ENCODE results near the gene AK4. TPM values are rescaled to one million over a fixed set of nuclear protein-coding genes. Genes with fewer than 3 reads are reported as not detected.
"Not testable (repeated sequence)": the region's sequence is repeated elsewhere in the genome, so short reads cannot be mapped to it uniquely, and the experiment has no call there.

Gene AK4
- total and polyA plus RNA-seq, 7 donors, result 9.7 to 74.1 (median 37.8) TPM

DNA sequence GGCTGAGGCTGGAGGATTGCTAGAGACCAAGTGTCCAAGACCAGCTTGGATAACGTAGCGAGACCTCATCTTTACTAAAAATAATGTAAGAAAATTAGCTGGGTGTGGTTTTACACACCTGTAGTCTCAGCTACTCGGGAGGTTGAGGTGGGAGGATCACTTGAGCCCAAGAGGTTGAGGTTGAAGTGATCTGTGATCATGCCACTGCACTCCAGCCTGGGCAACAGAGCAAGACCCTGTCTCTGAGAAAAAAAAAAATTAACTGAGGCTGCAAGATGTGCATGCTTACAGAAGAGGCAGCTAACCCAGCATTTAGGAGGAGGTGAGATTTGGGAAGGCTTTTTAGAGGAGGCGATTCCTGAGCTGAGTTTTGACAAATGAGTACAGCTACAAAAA lies 9.5 kb downstream of the AK4 start:
- H3K27me3 ChIP-seq, result no peaks in the 10 kb centered on the region
- TF ChIP-seq POLR2A (IDR thresholded peaks at IDR 0.05) (no peak), POLR2AphosphoS5 (IDR thresholded peaks at IDR 0.05) (no peak), EP300 (IDR thresholded peaks at IDR 0.05) (no peak)
- TF ChIP-seq, protein P1, sequence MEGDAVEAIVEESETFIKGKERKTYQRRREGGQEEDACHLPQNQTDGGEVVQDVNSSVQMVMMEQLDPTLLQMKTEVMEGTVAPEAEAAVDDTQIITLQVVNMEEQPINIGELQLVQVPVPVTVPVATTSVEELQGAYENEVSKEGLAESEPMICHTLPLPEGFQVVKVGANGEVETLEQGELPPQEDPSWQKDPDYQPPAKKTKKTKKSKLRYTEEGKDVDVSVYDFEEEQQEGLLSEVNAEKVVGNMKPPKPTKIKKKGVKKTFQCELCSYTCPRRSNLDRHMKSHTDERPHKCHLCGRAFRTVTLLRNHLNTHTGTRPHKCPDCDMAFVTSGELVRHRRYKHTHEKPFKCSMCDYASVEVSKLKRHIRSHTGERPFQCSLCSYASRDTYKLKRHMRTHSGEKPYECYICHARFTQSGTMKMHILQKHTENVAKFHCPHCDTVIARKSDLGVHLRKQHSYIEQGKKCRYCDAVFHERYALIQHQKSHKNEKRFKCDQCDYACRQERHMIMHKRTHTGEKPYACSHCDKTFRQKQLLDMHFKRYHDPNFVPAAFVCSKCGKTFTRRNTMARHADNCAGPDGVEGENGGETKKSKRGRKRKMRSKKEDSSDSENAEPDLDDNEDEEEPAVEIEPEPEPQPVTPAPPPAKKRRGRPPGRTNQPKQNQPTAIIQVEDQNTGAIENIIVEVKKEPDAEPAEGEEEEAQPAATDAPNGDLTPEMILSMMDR (IDR thresholded peaks at IDR 0.05), result no peak
- no peak overlapping the region for H3K4me3 ChIP-seq
- whole genome bisulfite sequencing, 2 donors, result 55 to 76% methylated on average over 4 of the region's 4 CpGs
- no peaks in the 10 kb centered on the region for H3K36me3 ChIP-seq
- H3K27ac ChIP-seq, result no peak overlapping the region
- no peaks in the 10 kb centered on the region for H3K9me3 ChIP-seq
- H3K4me1 ChIP-seq, result peaks cover 0 to 29% (median 21%) of the 10 kb centered on the region in 4 donors
- intact Hi-C loops (cut with DNase I), result no loop called here
- DNase-seq, result no peak

DNA sequence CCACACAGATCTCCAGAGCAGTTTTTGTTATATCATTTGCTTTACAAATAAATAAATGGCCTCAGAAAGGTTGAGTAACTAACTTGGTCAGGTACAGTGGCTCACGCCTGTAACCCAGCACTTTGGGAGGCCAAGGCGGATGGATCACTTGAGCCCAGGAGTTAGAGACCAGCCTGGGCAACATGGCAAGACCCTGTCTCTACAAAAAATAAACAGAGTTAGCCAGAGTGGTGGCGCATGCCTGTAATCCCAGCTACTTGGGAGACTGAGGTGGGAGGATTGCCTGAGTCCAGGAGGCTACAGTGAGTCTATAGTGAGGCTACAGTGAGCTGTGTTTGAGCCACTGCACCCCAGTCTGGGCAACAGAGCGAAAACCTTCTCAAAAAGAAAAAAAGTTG lies 11.3 kb downstream of the AK4 start:
- H3K4me1 ChIP-seq, result peaks cover 0 to 31% (median 22%) of the 10 kb centered on the region in 4 donors
- DNase-seq; H3K36me3 ChIP-seq; H3K27me3 ChIP-seq; H3K4me3 ChIP-seq; intact Hi-C loops (cut with DNase I); H3K9me3 ChIP-seq; H3K27ac ChIP-seq: not testable (repeated sequence)
- 84 to 95% methylated on average over 4 of the region's 4 CpGs for WGBS, 2 donors

DNA sequence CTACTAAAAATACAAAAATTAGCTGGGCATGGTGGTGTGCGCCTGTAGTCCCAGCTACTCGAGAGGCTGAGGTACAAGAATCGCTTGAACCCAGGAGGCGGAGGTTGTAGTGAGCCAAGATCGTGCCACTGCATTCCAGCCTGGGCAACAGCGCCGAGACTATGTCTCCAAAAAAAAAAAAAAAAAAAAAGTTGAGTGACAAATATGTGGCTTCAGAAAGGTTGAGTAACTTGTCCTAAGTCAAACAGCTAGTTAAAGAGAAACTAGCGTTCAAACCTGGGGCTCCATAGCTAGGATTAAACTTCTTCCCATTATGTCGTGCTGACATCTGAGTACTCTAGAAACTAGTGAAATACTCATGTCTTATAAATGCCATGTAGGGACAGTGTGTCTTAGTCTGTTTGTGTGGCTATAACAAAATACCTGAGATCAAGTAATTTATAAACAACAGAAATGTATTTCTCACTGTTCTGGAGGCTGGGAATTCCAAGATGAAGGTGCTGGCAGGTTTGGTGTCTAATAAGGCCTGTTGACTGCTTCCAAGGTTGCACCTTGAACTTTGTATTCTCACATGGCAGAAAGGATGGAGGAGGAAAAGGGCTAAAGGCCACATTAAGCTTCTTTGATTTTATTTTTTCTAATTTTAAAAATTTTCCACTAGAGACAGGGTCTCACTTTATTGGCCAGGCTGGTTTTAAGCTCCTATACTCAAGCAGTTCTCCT lies 12.0 kb downstream of the AK4 start:
- H3K36me3 ChIP-seq, result no peaks in the 10 kb centered on the region
- no peak overlapping the region for H3K4me3 ChIP-seq
- no peak for TF ChIP-seq POLR2A (IDR thresholded peaks at IDR 0.05)
- TF ChIP-seq, protein P1 (IDR thresholded peaks at IDR 0.05), result no peak
- TF ChIP-seq POLR2AphosphoS5 (IDR thresholded peaks at IDR 0.05), result no peak
- no peak for TF ChIP-seq EP300 (IDR thresholded peaks at IDR 0.05)
- no peaks in the 10 kb centered on the region for H3K27me3 ChIP-seq
- intact Hi-C loops (cut with DNase I), result no loop called here
- WGBS, 2 donors, result 95 to 96% methylated on average over 9 of the region's 9 CpGs
- no peak for DNase-seq
- H3K4me1 ChIP-seq, result peaks cover 0 to 37% (median 25%) of the 10 kb centered on the region in 4 donors
- no peak overlapping the region for H3K27ac ChIP-seq
- no peaks in the 10 kb centered on the region for H3K9me3 ChIP-seq

DNA sequence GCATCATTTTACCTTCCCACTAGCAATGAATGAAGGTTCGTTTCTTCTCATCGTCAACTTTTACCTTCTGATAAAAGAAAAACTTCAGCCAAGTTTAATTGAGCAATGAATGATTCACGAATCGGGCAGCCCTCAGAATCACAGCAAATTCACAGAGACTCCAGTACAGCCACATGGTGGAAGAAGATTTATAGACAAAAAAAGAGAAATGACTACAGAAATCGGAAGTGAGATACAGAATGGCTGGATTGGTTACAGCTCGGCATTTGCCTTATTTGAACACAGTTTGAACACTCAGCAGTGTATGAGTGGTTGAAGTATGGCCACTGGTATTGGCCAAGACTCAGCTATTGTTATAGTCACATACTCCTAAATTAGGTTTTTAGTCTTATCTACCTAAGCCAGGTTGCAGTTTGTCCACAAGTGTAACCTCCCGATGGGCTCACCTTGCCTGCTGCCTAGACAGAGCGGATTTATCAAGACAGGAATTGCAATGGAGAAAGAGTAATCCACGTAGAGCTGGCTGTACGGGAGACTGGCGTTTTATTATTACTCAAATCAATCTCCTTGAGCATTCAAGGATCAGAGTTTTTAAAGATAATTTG lies 15.3 kb downstream of the AK4 start:
- H3K27me3 ChIP-seq, result no peaks in the 10 kb centered on the region
- peaks cover 0 to 43% (median 30%) of the 10 kb centered on the region in 4 donors for H3K4me1 ChIP-seq
- no peak overlapping the region for H3K27ac ChIP-seq
- no peaks in the 10 kb centered on the region for H3K9me3 ChIP-seq
- no peak overlapping the region for H3K4me3 ChIP-seq
- intact Hi-C loops (cut with DNase I), result no loop called here
- H3K36me3 ChIP-seq, result no peaks in the 10 kb centered on the region
- no peak for DNase-seq
- 78 to 88% methylated on average over 11 of the region's 11 CpGs for WGBS, 2 donors
- no peak for TF ChIP-seq EP300 (IDR thresholded peaks at IDR 0.05)

DNA sequence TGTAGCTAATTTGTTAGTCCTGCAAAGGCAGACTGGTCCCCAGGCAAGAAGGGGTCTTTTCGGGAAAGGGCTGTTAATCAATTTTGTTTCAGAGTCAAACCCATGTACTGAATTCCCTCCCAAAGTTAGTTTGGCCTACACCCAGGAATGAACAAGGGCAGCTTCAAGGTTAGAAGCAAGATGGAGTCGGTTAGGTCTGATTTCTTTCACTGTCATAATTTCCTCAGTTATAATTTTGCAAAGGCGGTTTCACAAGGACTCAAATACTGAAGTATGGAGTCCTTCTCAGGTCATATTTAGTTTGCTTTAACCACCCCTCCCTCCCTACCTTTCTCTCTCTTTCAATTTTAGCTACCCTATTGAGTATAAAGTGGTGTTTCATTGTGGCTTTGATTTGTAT lies 16.1 kb downstream of the AK4 start:
- H3K4me3 ChIP-seq; H3K9me3 ChIP-seq; DNase-seq; H3K27me3 ChIP-seq; intact Hi-C loops (cut with DNase I); H3K27ac ChIP-seq; H3K36me3 ChIP-seq: not testable (repeated sequence)
- peaks cover 0 to 42% (median 27%) of the 10 kb centered on the region in 4 donors for H3K4me1 ChIP-seq
- WGBS, 2 donors, result 94 to 96% methylated on average over 3 of the region's 3 CpGs

DNA sequence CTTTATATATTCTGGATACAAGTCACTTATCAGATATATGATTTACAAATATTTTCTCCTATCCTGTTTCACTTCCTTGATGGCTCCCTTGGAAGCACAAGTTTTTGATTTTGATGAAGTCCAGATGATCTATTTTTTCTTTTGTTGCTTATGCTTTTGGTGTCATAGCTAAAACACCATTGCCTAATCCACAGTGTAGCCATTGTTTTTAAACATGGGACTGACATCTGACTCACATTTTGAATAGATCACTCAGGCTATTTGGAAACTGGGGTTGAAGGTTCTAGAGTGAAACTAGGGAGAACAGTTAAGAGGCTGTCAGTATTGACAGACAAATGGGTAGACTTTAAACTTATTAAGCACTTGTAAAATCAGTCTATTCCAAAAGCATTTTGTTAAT lies 16.6 kb downstream of the AK4 start:
- H3K27me3 ChIP-seq, result no peaks in the 10 kb centered on the region
- H3K9me3 ChIP-seq, result no peaks in the 10 kb centered on the region
- TF ChIP-seq POLR2AphosphoS5 (IDR thresholded peaks at IDR 0.05), result no peak
- TF ChIP-seq EP300 (IDR thresholded peaks at IDR 0.05), result no peak
- TF ChIP-seq, protein P1 (IDR thresholded peaks at IDR 0.05), result no peak
- H3K27ac ChIP-seq, result no peak overlapping the region
- no peak for DNase-seq
- H3K4me1 ChIP-seq, result peaks cover 0 to 42% (median 23%) of the 10 kb centered on the region in 4 donors
- H3K4me3 ChIP-seq, result no peak overlapping the region
- intact Hi-C loops (cut with DNase I), result no loop called here
- H3K36me3 ChIP-seq, result no peaks in the 10 kb centered on the region
